HG02763 (cell line): Measurements from ENCODE around the gene FBXO44.

ENCODE experiments used
- ATAC-seq: cut with Tn5 transposase; IDR thresholded peaks from one replicate; pipeline ENCODE4 v1.9.1; 2021; ENCODE audit warnings: mild to moderate bottlenecking, moderate library complexity; ENCODE audit not compliant: unreplicated experiment

Gene FBXO44

DNA sequence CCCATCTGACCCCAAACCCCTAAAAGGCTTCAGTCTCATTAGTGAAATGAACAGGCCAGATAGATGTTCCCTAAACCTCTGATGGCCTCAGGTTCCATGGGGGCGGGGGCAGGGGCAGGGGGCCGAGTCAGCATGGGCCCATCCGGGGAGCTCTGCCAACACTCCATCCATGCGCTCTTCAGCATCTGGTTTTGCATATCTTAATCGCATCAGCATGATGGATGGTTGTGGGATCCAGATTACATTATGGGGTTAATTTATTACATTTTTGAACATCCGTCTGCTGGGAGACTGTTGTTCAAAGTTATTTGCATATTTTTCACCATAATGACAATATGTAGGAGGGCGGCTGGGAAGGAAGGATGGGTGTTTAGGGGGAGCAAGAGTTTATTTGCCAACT, 29.4 kb downstream of the FBXO44 start:
- ATAC-seq = no peak

DNA sequence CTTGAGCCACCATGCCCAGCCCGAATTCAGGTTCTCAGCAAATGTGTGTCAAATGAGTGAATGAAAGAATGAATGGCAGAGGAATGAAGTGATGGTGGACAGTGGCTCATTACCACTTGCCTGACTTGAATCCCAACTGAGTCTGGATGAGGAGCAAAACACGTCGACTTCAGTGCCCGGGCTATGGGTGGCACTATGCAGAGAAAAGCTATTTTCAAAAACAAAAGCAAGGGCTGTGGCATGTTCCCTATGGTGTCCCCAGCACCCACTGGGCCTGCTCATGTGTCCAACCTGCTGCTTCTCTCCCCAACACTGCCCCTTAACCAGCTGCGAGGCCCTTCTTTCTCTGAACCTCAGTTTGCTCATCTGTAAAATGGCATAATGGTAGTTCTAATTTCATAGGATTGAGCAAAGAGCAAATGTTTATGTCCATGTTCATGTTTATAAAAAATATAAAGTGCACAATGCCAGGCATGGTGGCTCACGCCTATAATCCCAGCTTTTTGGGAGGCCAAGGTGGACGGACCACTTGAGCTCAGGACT, 30.6 kb downstream of the FBXO44 start:
- ATAC-seq = no peak

DNA sequence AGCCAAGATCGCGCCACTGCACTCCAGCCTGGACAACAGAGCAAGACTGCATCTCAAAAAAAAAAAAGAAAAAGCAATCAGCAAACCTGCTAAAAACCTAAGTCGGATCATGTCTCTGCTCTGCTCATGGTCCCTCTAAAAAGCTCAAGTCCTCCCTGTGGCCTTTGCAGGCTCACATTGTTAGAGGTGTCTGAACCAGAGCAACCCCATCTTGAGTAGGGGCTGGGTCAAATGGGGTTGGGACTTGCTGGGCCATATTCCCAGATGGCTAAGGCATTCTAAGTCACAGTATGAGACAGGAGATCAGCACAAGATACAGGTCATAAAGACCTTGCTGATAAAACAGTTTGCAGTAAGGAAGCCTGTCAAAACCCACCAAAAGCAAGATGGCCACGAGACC, 33.8 kb downstream of the FBXO44 start:
- ATAC-seq = no peak

DNA sequence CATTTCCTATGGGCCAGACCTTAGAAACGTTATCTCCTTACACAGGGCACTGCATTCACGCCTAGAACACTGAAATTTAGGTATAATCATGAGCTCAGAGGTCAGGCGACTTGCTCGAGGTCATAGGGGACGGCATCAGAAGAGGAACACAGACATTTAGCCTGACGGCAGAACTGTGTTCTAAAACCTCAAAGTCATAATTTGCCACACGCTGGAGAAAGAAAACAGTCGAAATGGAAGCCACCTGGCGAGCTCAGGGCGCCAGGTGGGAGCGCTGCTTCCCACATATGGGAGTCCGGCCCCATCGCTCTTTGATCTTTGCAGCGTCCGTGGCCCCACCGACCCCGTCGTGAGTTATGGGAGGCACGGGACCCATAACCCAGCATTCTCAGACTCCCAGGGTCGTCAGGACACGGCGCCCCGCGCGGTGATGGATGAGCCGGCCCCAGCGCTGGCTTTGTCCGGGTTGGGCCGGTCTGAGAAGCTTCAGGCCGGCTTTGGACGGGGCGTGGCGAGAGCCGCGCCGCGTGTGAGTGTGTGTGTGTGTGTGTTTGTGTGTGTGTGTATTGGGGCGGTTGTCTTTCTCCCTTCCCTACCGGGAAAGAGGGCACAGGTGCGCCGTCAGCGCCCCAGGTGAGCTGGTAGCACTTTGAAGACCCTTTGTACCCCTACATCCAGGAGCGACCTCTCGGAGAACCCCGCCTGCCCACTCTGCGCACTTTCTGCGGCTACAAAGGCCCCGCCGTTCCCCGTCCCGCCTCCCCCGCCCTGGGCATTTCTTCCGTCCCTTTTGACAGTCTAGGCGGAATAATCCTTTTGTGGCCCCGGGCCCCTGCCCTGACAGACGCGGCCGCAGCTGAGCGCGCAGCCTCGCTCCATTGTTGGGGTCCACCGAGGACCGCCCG, 36.0 kb downstream of the FBXO44 start:
- no peak for ATAC-seq

DNA sequence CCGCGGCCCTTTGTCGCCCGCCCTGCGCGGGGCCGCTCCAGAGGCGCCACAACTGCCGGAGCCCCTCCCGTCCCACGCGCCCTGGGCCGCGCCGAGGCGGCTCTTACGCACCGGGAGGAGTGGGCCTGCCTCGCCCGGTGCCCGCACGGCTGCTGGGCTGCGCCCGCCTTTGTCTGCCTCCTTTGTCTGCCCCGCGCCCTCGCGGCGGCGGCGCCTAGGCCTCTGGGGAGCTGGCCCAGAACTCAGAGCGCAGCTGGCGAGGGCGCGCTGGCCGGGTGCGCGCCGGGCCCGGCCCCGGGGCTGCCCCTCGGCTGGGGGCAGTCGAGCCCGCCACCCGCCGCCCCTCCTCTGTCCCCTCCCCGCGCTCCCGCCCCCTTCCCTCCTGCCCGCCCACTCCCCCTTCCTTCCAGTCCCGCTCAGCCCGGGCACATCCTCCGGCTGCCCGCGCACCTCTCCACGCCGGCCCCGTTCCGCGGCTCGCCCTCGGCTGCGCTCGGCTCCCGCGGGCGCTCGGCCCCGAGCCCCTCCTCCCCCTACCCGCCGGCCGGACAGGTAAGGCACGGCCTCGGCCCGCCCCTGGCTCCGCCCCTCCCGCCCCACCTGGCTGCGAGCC, 36.7 kb downstream of the FBXO44 start, which contains the start of gene DRAXIN:
TSS of gene DRAXIN (plus strand) at position 409 of the 613 bp plus-strand sequence. CDS start 14,549 bp downstream, outside the sequence.
- no peak for ATAC-seq

DNA sequence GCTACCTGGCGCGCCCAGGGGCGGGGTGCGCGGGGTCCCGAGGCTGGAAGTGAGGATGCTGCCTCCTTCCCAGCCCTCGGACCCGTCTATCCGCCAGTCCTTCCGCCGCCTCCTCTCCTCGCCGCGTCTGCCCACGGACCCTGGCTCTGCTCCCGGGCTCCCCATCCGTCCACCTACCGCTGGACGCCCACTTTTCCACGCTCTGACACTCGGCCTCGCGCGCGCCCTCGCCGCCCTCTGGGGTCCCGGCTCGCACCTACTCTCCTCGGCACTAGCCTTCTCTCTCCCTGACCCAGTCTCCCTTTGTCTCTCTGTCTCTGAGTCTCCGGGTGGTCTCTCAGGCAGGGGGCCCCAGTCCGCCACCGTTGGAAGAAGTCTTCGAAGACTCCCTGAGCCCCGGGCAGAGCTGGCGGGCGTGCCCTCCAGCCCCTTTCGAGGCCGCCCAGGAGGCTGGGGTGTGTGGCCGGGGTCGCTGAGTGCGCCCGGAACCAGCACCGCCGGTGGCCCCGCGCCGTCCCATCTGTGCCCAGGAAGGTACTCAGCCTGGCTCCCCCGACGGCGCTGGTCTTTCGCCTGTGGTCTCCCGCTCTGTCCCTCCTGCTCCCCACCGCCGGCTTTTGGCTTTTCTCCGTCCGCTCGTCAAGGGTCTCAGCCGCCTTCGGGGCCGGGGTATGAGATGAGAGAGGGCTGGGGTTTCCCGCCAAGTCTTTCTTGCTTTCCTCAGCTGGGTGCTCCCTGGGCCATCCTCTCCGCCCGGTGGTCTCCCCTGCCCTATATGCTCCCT, 37.4 kb downstream of the FBXO44 start:
- no peak for ATAC-seq

DNA sequence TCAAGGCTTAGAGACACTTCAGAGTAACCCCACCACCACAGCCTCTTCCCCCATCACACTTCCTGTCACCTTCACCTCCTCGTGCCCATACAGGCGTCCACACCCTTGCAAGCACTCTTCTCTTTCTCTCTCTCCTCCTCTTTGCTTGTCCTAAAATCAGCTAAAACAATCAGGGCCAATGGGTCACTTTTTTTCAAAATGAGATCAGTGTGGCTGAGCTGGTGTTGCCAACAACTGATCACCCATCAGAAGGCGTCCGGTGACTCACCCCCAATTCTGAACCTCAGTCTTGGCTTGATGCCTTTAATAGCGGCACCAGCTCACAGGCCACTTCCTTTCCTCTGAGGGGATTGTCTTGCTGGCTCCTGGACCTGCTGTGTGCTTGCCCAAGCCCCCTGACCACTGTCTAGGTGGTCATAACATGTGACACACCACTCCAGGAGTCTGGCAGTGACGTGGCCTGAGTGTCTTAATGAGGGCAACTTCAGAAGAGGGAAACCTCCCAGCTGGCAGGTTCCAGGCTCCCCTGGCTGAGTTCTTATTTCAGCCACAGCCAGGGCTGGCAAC, 38.4 kb downstream of the FBXO44 start:
- no peak for ATAC-seq

DNA sequence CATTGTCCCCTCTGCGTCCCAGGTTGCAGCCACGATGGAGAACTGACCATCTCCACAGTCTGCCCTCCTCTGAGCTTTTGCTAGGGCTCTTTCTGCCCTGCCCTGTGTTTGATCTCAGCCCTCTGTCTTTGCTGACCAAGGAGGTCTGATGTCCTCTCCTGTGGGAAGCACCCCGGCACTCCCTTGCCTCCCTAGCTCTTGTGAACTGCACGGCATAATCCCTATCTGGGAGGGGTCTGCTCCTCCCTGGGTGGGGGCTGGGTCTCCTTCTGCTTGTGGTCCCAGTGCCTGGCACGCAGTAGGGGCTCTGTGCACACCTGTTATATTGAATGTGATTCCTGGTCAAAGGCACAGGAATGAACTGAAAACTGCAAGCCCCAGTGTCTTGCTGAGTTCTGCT, 39.2 kb downstream of the FBXO44 start:
- no peak for ATAC-seq

DNA sequence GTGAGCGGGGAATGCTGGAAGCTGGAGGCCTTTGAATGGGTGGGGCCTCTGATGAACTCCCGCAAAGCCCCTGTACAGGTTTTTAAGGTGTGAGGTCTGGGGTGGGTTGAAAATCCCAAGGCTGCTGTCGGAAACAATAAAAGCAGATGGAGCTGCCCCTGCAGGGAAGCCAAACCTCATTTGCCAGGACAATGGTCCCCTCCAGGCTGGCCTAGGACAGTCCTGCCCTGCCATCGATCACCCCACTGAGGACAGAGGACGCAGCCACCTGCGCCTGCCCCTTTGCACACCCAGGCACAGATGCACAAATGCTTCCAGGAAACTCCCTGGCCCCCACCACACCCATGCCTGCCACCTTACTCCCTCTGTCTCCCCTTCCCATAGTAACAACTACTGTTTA, 41.2 kb downstream of the FBXO44 start:
- no peak for ATAC-seq

DNA sequence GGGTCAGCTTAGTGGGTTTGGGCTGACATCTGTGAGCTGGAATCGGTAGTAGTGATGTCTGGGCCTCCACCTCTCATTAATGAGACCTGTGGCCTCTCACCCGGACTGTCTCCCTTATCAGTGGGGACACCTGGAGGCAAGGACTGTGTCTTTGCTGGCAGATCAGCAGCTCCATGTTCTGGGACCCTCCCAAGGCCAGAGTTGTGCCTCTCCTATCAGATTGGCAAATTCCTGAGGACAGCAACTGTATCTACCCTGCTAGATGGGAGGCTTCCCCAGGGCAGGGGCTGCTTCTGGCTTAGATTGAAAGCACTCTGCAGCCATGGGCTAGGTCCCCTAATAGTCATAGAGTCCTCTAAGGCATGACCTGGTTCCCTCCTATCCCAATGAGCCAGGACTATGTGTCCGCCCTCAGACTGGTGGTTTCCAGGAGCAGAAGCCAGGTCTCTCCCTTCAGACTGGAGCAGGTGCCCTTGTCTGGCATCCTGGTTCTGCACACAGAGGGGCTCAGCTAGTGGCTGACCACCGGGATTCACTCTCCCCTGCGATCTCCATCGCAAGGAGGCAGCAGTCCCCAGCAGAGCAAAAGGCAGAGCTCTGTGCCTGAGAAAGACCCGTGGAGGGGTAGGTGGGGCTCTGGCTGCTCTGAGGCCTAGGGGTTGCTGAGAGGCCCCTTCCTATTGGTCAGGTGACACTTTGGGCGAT, 42.7 kb downstream of the FBXO44 start:
- no peak for ATAC-seq

DNA sequence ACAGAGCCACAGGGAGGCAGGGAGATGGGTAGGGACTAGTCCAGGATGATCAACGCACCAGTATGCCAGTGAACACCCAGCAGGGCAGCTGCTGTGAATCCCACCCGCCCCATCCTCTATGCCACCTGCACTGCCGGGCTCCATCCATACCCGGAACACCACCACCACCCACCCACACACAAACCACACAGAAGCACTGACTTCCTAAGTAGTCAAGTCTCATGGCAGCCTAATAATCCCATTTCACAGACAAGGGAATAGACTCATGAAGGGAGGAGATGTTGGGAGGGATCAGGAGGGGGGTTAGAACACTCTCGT, 43.2 kb downstream of the FBXO44 start:
- no peak for ATAC-seq

DNA sequence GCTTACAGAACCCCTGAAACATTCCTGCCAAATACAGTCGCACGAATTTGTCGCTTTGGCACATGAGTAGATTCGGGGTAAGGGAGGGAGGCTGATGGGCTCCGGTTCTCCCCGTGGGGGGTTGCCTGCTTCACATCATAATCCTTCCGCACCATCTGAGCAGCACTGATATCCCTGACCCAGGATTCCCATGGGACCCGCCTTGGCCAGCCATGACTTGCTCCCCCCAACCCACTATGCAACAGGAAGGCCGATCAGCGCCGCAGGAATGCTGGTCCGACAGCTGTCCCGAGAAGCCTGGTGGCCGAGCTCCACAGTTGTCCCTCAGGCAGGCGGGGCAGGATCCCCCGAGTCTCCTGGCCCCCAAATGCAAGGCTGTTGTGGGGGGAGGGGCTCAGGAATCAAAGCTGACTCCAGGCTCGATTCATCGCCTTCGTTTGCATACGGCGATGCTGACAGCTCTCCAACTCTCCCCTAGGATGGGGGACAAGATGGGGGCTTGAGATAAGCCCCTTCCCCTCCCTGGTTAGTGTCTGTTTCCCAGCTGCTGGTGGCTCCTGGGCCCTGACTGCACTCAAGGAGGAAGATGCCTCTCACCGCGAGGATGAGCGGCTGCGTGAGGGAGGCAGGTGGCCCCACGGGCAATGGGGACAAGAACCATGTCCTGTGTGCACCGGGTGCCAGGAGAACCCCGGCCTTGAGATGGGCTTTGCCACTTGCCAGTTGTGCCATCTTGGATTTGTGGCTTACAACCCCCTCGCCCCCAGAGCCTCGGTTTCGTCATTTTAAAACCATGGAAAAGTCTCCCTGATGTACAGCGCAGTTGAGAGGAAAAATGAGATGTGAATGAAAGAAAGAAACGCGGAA, 46.2 kb downstream of the FBXO44 start:
- ATAC-seq = no peak

DNA sequence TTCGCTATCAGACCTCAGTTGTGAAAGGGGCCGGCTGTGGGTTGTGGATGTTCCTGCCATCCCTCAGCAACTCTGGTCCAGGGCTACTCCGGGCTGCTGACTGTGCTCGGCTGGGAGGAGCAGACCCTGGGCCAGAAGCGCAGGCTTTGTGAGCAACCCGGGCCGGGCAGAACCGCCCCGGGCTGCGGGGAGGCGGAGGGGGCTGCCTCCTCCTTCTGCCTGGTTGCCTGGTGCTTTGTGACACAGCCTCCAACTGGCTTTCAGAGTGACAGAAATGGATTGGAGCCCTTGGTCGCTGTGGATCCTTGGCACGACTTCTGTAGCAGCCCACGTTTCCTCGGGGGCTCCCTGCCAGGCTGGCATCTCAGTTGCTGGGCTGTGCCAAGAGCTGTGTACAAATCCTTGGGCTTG, 46.9 kb downstream of the FBXO44 start:
- no peak for ATAC-seq

DNA sequence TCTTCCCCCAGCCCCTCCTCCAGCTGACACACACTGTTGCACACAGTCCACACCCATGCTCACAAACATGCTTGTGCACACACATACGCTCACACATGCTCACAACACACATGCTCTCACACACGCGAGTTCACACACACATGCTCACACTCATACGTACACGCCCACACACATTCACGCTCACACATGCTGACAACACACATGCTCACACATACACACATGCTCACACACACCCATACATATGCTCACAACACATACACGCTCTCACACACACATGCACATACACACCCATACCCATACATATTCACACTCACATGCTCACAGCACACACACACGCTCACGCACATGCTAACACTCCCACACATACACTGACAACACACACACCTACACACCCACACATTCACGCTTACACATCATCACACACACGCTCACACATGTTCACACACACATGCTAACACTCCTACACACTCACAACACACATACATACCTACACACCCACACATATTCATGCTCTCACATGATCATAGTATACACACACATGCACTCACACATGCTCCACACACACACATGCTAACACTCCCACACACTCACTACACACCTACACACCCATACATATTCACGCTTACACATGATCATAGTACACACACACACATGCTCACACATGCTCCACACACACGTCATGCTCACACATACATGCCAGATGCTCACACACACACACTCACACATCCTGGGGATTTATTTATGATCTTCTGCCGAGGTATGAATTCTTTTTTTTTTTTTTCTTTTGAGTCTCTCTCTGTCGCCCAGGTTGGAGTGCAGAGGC, 47.5 kb downstream of the FBXO44 start:
- ATAC-seq = no peak

DNA sequence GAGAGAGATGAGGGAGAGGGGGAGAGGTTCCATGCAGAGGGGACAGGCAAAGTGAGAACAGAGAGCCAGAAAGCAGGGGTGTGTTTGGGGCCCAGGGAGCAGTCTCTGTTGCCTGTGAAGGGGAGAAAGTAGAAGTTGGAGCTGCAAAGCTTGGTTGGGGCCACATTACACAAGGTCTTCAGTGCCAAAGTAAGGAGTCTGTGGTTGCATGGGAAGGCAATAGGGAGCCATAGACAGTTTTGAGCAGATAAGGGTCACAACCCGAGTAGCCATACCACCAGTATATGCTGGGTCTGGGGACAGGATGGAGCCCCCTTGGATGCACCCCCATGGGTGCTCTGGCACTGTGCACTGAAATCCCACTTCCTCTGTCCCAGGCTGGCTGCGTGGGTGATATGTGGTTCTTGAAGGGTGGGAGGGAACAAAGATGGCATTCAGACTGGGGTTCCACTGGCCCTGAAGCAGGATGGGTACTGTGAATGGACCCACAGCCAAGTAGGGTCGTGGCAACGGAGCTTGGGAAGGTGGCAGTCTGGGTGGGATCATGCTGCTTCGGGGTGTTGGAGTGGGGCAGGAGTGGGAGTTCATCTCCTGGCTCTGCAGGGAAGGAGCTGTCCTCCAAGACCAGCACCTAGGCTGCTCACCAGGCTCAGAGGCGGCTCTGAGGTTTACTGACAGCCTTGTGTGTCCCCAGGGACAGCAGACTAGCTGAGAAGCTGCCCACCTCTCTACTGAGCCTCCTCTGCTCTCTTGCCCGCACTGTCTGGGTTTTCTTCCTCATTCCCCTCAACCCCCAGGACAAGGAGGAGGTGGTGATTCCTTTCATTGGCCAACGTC, 48.9 kb downstream of the FBXO44 start:
- ATAC-seq = no peak

DNA sequence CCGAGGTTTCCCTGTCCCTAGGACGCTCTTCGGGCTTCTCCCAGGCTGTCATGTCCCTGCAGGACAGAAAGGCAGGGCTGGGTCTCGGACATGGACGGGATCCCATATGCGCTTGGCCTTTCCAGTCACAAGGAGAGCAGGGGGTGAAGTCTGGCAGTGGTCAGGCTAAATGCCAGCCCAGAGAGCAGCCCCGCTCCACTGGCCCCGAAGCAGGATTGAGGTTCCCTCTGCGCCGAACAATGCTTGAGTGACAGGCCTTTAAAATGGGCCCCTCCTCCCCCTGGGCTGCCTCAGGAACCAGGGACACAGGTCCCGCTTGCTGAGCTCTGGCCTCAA, 49.5 kb downstream of the FBXO44 start:
- no peak for ATAC-seq

DNA sequence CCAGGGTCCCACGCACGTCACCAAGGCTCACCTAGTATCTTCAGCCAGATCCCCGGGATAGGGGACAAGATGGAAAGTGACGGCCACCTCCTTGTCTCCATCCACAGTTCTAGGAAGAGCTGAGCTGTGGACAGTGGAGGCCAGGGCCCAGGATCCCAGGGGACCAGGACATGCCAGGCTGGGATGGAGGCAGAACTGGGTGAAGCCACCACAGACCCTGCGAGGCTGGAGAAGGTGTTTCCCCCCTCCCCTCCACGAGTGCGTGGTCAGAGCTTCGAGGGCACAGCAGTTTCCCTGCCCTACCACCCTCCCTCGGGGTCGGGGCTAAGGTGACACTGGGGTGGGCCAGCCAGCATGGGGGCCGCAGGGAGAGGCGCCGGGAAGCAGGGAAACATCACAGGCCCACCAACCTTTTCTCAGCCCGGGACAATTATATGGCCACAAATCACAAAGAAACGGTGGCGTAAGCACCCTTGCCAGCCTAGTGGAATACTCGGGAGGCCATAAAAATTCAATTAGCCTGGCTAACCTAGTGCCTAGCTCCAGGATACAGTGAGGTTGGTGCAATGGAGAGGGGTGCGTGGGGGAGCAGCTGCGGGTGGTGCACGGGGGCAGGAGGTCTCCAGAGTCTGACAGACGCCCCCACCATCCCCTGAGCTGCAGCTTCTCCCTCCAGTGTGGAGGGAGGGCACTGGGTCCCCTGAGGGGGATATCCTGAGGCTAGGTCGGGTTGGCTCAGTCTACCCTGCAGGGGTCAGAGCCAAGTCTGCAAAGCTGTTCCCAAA, 50.2 kb downstream of the FBXO44 start:
- no peak for ATAC-seq
